ENCODE data around the gene GAL3ST3.

The GAL3ST3 gene

GRCh38 chr11:66016793-66017177 lies 32.2 kb downstream of the GAL3ST3 start:
- Histone ChIP-seq H3K9me3 (no peaks in the 10 kb centered on the region), H3K27ac (no peak overlapping the region), H3K4me1 (ENCODE audit: control insufficient read depth in 1 of 2, insufficient read depth in 1 of 2, low read depth in 1 of 2, low read length in 1 of 2) (peaks cover 5 to 20% of the 10 kb centered on the region in 2 experiments), H3K27me3 (peaks cover 23% of the 10 kb centered on the region), H3K4me3 (ENCODE audit: low read depth in 1 of 2, low read length in 1 of 2) (no peak overlapping the region), H3K36me3 (no peaks in the 10 kb centered on the region)
- no peak for TF ChIP-seq CTCF (IDR thresholded peaks at IDR 0.05)

- H3K9me3 ChIP-seq, result no peaks in the 10 kb centered on the region
- no peak overlapping the region for H3K27ac ChIP-seq
- no peak for TF ChIP-seq CTCF (IDR thresholded peaks at IDR 0.05)
- no peaks in the 10 kb centered on the region for H3K36me3 ChIP-seq
- H3K27me3 ChIP-seq, result peaks cover 29% of the 10 kb centered on the region
- peaks cover 3 to 16% of the 10 kb centered on the region in 2 experiments for H3K4me1 ChIP-seq (ENCODE audit: control insufficient read depth in 1 of 2, insufficient read depth in 1 of 2, low read depth in 1 of 2, low read length in 1 of 2)
- H3K4me3 ChIP-seq (ENCODE audit: low read depth in 1 of 2, low read length in 1 of 2), result no peak overlapping the region
Measured at GRCh38 chr11:66015936-66016792, 32.8 kb downstream of the GAL3ST3 start.

- no peaks in the 10 kb centered on the region for H3K36me3 ChIP-seq
- TF ChIP-seq CTCF (IDR thresholded peaks at IDR 0.05), result no peak
- peaks cover 0 to 9% of the 10 kb centered on the region in 2 experiments for H3K4me1 ChIP-seq (ENCODE audit: control insufficient read depth in 1 of 2, insufficient read depth in 1 of 2, low read depth in 1 of 2, low read length in 1 of 2)
- no peaks in the 10 kb centered on the region for H3K9me3 ChIP-seq
- no peak overlapping the region for H3K4me3 ChIP-seq (ENCODE audit: low read depth in 1 of 2, low read length in 1 of 2)
- no peak overlapping the region for H3K27ac ChIP-seq
- H3K27me3 ChIP-seq, result peaks cover 36% of the 10 kb centered on the region
Measured at GRCh38 chr11:66015454-66015881, 33.5 kb downstream of the GAL3ST3 start.

GRCh38 chr11:66014804-66015453 lies 34.0 kb downstream of the GAL3ST3 start:
- Histone ChIP-seq H3K9me3 (no peaks in the 10 kb centered on the region), H3K27ac (no peak overlapping the region)
- TF ChIP-seq CTCF (IDR thresholded peaks at IDR 0.05), result no peak

GRCh38 chr11:66013762-66014100 lies 35.2 kb downstream of the GAL3ST3 start:
- H3K36me3 ChIP-seq, result no peaks in the 10 kb centered on the region
- TF ChIP-seq CTCF (IDR thresholded peaks at IDR 0.05), result no peak
- H3K4me1 ChIP-seq (ENCODE audit: control insufficient read depth in 1 of 2, insufficient read depth in 1 of 2, low read depth in 1 of 2, low read length in 1 of 2), result peaks cover 0 to 9% of the 10 kb centered on the region in 2 experiments
- H3K27ac ChIP-seq, result no peak overlapping the region
- H3K9me3 ChIP-seq, result no peaks in the 10 kb centered on the region
- H3K27me3 ChIP-seq, result peaks cover 52% of the 10 kb centered on the region
- no peak overlapping the region for H3K4me3 ChIP-seq (ENCODE audit: low read depth in 1 of 2, low read length in 1 of 2)

More at GRCh38 chr11:66014804-66015453, 34.0 kb downstream of the GAL3ST3 start:
- Histone ChIP-seq H3K4me1 (ENCODE audit: control insufficient read depth in 1 of 2, insufficient read depth in 1 of 2, low read depth in 1 of 2, low read length in 1 of 2) (peaks cover 0 to 9% of the 10 kb centered on the region in 2 experiments), H3K4me3 (ENCODE audit: low read depth in 1 of 2, low read length in 1 of 2) (no peak overlapping the region), H3K36me3 (no peaks in the 10 kb centered on the region), H3K27me3 (peaks cover 41% of the 10 kb centered on the region)
